HEK293 (cell line): ENCODE measurements around the gene RAPGEF5.
A peak's percentile ranks its signal among the peaks of the same experiment; 100 is the strongest.

Experiments
- CTCF ChIA-PET: fragments of 350-600 bp; formaldehyde crosslinking; extraction: SDS; loops from one replicate; lab custom pipeline; 2021; ENCODE audit warnings: antibody characterized with exemption; lab: Yijun Ruan, JAX
- POLR2A ChIA-PET: fragments of 300-600 bp; formaldehyde crosslinking; extraction: SDS; loops from one replicate; lab custom pipeline; 2020; ENCODE audit warnings: antibody characterized with exemption, inconsistent platforms; lab: Yijun Ruan, JAX
- H3K27ac ChIP-seq: fragments of 200-500 bp; sonication (Bioruptor generic); 2 replicates; pipeline ENCODE4 v1.5.1; 2014; ENCODE audit warnings: low read depth, low read length, control low read depth, inconsistent platforms; ENCODE audit errors: extremely low read depth
- H3K36me3 ChIP-seq, 2 experiments: fragments of 200-500 bp in 1 of 2; sonication (Bioruptor generic) in 1 of 2; 1 replicate in 1 of 2; 2 replicates in 1 of 2; pipeline ENCODE4 v1.5.1; 2014 to 2017; ENCODE audit warnings: inconsistent platforms in 2 of 2, low read length in 2 of 2; ENCODE audit not compliant: control insufficient read depth in 2 of 2, insufficient read depth in 1 of 2
- H3K4me1 ChIP-seq: fragments of 200-500 bp; sonication (Bioruptor generic); 2 replicates; pipeline ENCODE4 v1.5.1; 2014; ENCODE audit warnings: mild to moderate bottlenecking, low read length, inconsistent platforms; ENCODE audit not compliant: control insufficient read depth, insufficient read depth
- H3K4me3 ChIP-seq: 2 replicates; pipeline ENCODE4 v1.5.1; 2011; ENCODE audit warnings: low read depth, mild to moderate bottlenecking, control low read depth, low read length, moderate library complexity
- H3K9me3 ChIP-seq: fragments of 200-500 bp; sonication (Bioruptor generic); 2 replicates; pipeline ENCODE4 v1.5.1; 2014; ENCODE audit warnings: low read depth, low read length, inconsistent platforms; ENCODE audit not compliant: control insufficient read depth, insufficient read depth
- ATF2 ChIP-seq: fragments of 450-650 bp; formaldehyde crosslinking; IDR thresholded peaks from 2 replicates; pipeline ENCODE4 v1.5.1; 2016; ENCODE audit warnings: missing biosample characterization, missing genetic modification characterization, low read depth
- GLI2 ChIP-seq: fragments of 450-650 bp; formaldehyde crosslinking; IDR thresholded peaks from 2 replicates; pipeline ENCODE4; 2017; ENCODE audit warnings: missing biosample characterization, missing genetic modification characterization, low read depth, borderline replicate concordance
- MEIS1 ChIP-seq: sonication (generic); formaldehyde crosslinking; IDR thresholded peaks from 2 replicates; pipeline ENCODE4 v1.8.1; 2022; ENCODE audit warnings: missing genetic modification reagents, mild to moderate bottlenecking, borderline replicate concordance
- MYNN ChIP-seq: fragments of 450-650 bp; formaldehyde crosslinking; IDR thresholded peaks from 2 replicates; pipeline ENCODE4 v1.5.1; 2016; ENCODE audit warnings: missing biosample characterization, missing genetic modification characterization, borderline replicate concordance
- MZF1 ChIP-seq: fragments of 450-650 bp; formaldehyde crosslinking; IDR thresholded peaks from 2 replicates; pipeline ENCODE4 v1.5.1; 2017; ENCODE audit warnings: missing biosample characterization, missing genetic modification characterization, borderline replicate concordance
- OSR2 ChIP-seq: fragments of 450-650 bp; formaldehyde crosslinking; IDR thresholded peaks from 2 replicates; pipeline ENCODE4 v1.5.1; 2016; ENCODE audit warnings: missing biosample characterization, missing genetic modification characterization
- PRDM4 ChIP-seq: fragments of 450-650 bp; formaldehyde crosslinking; IDR thresholded peaks from 2 replicates; pipeline ENCODE4 v1.5.1; 2017; ENCODE audit warnings: missing biosample characterization, missing genetic modification characterization
- REST ChIP-seq: fragments of 450-650 bp; formaldehyde crosslinking; IDR thresholded peaks from 2 replicates; pipeline ENCODE4 v1.5.1; 2016; ENCODE audit warnings: missing biosample characterization, missing genetic modification characterization
- SALL2 ChIP-seq: fragments of 450-650 bp; formaldehyde crosslinking; IDR thresholded peaks from 2 replicates; pipeline ENCODE4 v1.5.0; 2017; ENCODE audit warnings: missing biosample characterization, mild to moderate bottlenecking, missing genetic modification characterization, borderline replicate concordance
- SCRT1 ChIP-seq: fragments of 450-650 bp; formaldehyde crosslinking; IDR thresholded peaks from 2 replicates; pipeline ENCODE4 v1.5.1; 2016; ENCODE audit warnings: missing biosample characterization, missing genetic modification characterization, borderline replicate concordance
- TCF7L2 ChIP-seq: IDR thresholded peaks from 2 replicates; pipeline ENCODE4 v1.6.1; 2011; ENCODE audit warnings: low read depth, mild to moderate bottlenecking, inconsistent platforms, low read length, moderate library complexity, borderline replicate concordance
- TRIM28 ChIP-seq: IDR thresholded peaks from 2 replicates; pipeline ENCODE4 v1.6.1; 2011; ENCODE audit warnings: low read length, control low read depth, borderline replicate concordance
- ZNF19 ChIP-seq: fragments of 450-650 bp; formaldehyde crosslinking; IDR thresholded peaks from 2 replicates; pipeline ENCODE4; 2016; ENCODE audit warnings: missing biosample characterization, missing genetic modification characterization, low read depth
- ZNF274 ChIP-seq, 2 experiments: fragments of 200-500 bp in 1 of 2; fragments of 450-650 bp in 1 of 2; sonication (Bioruptor generic) in 1 of 2; formaldehyde crosslinking in 1 of 2; IDR thresholded peaks; 2 replicates each; pipeline versions ENCODE4 v1.5.1 to v1.6.1; 2014 to 2016; ENCODE audit warnings: borderline replicate concordance in 1 of 2, inconsistent platforms in 1 of 2, low read length in 1 of 2, missing biosample characterization in 1 of 2, missing genetic modification characterization in 1 of 2
- ZNF354C ChIP-seq: fragments of 450-650 bp; formaldehyde crosslinking; IDR thresholded peaks from 2 replicates; pipeline ENCODE4 v1.5.1; 2016; ENCODE audit warnings: missing biosample characterization, missing genetic modification characterization, low read depth, borderline replicate concordance
- ZNF521 ChIP-seq: fragments of 450-650 bp; formaldehyde crosslinking; IDR thresholded peaks from 2 replicates; pipeline ENCODE4 v1.5.1; 2017; ENCODE audit warnings: missing biosample characterization, mild to moderate bottlenecking, missing genetic modification characterization
- ZNF555 ChIP-seq: fragments of 450-650 bp; formaldehyde crosslinking; conservative IDR thresholded peaks from 2 replicates; pipeline ENCODE4 v1.5.1; 2017; ENCODE audit warnings: missing biosample characterization, mild to moderate bottlenecking, missing genetic modification characterization, inconsistent platforms
- ZNF561 ChIP-seq: fragments of 450-650 bp; IDR thresholded peaks from 2 replicates; pipeline ENCODE4 v1.5.1; 2018; ENCODE audit warnings: missing biosample characterization, missing genetic modification characterization, borderline replicate concordance
- ZNF626 ChIP-seq: fragments of 450-650 bp; sonication (Bioruptor Pico); formaldehyde crosslinking; IDR thresholded peaks from 2 replicates; pipeline ENCODE4 v1.5.1; 2018; ENCODE audit warnings: missing biosample characterization, missing genetic modification characterization, inconsistent platforms
- ZNF792 ChIP-seq: fragments of 450-650 bp; formaldehyde crosslinking; IDR thresholded peaks from 2 replicates; pipeline ENCODE4 v1.5.1; 2016; ENCODE audit warnings: missing biosample characterization, missing genetic modification characterization
- ZSCAN16 ChIP-seq: fragments of 450-650 bp; formaldehyde crosslinking; IDR thresholded peaks from 2 replicates; pipeline ENCODE4 v1.5.1; 2016; ENCODE audit warnings: missing biosample characterization, missing genetic modification characterization
- TF ChIP-seq, protein P1 (sequence below): fragments of 450-650 bp; formaldehyde crosslinking; IDR thresholded peaks from 2 replicates; pipeline ENCODE4 v1.5.1; 2017; ENCODE audit warnings: missing biosample characterization, missing genetic modification characterization
- TF ChIP-seq, protein P2 (sequence below): fragments of 450-650 bp; formaldehyde crosslinking; IDR thresholded peaks from 2 replicates; pipeline ENCODE4 v1.5.1; 2016; ENCODE audit warnings: missing biosample characterization, missing genetic modification characterization

The RAPGEF5 gene

DNA sequence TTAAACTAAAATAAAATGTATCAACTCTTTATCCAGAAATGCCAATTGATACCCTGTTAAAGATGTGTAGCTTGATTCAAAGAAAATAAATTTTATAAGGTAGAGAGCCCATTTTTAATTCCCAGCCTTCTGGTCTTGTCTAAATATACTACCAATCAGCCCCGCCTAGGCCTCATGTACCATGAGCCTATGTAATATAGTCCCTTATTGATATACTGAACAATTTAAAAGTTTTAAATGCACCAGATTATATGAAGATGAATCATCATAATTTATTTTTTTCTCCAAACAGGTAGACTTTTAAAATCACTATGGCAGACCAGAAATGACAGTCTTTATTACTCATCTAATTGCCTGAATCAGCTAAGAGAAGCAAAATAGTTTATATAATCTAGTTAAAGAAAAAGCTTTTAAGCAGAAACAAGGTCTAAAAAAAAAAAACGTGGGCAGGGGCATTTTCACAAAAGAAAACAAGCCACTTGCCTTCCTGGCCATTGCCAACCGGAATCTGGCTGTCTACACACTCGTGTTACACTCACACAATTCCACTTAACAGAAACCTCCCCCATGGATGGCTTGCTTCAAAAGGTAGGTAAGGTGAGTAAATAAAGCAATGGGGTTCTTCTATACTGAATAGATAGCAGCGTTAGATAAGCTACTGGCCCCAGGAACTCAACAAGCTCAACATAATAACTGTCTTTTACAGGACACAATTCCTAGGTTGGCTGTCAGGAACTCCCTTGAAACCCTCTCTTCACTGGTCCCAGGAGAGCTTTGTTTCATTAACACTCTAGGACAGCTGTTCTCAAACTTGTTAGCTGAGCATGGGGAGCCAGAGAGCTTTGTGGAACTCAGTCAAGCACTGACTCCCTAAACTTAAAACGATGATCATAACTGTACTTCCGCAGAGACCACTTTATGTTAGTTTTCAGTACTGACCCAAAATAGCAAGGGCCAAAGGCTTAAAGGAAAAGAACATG lies 37.2 kb downstream of the RAPGEF5 start:
- H3K9me3 ChIP-seq: no peaks in the 10 kb centered on the region
- H3K27ac ChIP-seq: no peak overlapping the region
- ChIA-PET POLR2A (no interaction called here), CTCF (interaction anchor here (1.3 to 1.8 kb wide), 3 partner anchors 132 to 209 kb away, joined by 4 to 5 read pairs (median 5); no protein-coding TSS in a partner anchor)
- no peak overlapping the region for H3K4me3 ChIP-seq
- no peaks in the 10 kb centered on the region for H3K36me3 ChIP-seq
- H3K4me1 ChIP-seq: peaks cover 14% of the 10 kb centered on the region; the same call in 1 of the 2 replicates
- TF ChIP-seq ZNF274 (IDR thresholded peaks at IDR 0.05; ENCODE audit: low read length) (no peak), ZNF274 (tag by site-specific recombination; IDR thresholded peaks at IDR 0.05; ENCODE audit: borderline replicate concordance) (no peak), TCF7L2 (no peak), GLI2 (no peak), OSR2 (tag by site-specific recombination) (peak; percentile 25; the same call in 1 of the 2 replicates), ZNF555 (tag by site-specific recombination) (no peak), ZNF792 (tag by site-specific recombination) (no peak), ZNF521 (no peak), ZSCAN16 (tag by site-specific recombination) (peak; percentile 79; the same call in 1 of the 2 replicates), ZNF19 (tag by site-specific recombination) (no peak), MYNN (tag by site-specific recombination) (no peak), SALL2 (tag by site-specific recombination) (no peak), REST (tag by site-specific recombination) (no peak), ZNF626 (no peak), PRDM4 (peak; percentile 85), SCRT1 (tag by site-specific recombination) (0 out of 2 replicates have a peak, but pooled peaks have one; percentile 23), ATF2 (tag by site-specific recombination) (0 out of 2 replicates have a peak, but pooled peaks have one; percentile 18), TRIM28 (0 out of 2 replicates have a peak, but pooled peaks have one; percentile 16), MEIS1 (no peak), ZNF561 (tag by site-specific recombination) (no peak), ZNF354C (no peak), MZF1 (peak; percentile 50; the same call in 1 of the 2 replicates)
- TF ChIP-seq, protein P1, sequence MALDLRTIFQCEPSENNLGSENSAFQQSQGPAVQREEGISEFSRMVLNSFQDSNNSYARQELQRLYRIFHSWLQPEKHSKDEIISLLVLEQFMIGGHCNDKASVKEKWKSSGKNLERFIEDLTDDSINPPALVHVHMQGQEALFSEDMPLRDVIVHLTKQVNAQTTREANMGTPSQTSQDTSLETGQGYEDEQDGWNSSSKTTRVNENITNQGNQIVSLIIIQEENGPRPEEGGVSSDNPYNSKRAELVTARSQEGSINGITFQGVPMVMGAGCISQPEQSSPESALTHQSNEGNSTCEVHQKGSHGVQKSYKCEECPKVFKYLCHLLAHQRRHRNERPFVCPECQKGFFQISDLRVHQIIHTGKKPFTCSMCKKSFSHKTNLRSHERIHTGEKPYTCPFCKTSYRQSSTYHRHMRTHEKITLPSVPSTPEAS (tag by site-specific recombination): no peak
- TF ChIP-seq, protein P2, sequence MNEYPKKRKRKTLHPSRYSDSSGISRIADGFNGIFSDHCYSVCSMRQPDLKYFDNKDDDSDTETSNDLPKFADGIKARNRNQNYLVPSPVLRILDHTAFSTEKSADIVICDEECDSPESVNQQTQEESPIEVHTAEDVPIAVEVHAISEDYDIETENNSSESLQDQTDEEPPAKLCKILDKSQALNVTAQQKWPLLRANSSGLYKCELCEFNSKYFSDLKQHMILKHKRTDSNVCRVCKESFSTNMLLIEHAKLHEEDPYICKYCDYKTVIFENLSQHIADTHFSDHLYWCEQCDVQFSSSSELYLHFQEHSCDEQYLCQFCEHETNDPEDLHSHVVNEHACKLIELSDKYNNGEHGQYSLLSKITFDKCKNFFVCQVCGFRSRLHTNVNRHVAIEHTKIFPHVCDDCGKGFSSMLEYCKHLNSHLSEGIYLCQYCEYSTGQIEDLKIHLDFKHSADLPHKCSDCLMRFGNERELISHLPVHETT (tag by site-specific recombination): no peak
